NT2/D1 (cell line): Measurements from ENCODE around the gene PIGU.

Experiments used
- SUZ12 ChIP-seq: IDR thresholded peaks from 2 replicates; pipeline ENCODE4 v1.6.1; 2011; ENCODE audit not compliant: insufficient read length, insufficient read depth; ENCODE audit errors: extremely low read depth
- YY1 ChIP-seq: IDR thresholded peaks from 2 replicates; pipeline ENCODE4 v1.6.1; 2011; ENCODE audit not compliant: insufficient read length, insufficient read depth

DNA sequence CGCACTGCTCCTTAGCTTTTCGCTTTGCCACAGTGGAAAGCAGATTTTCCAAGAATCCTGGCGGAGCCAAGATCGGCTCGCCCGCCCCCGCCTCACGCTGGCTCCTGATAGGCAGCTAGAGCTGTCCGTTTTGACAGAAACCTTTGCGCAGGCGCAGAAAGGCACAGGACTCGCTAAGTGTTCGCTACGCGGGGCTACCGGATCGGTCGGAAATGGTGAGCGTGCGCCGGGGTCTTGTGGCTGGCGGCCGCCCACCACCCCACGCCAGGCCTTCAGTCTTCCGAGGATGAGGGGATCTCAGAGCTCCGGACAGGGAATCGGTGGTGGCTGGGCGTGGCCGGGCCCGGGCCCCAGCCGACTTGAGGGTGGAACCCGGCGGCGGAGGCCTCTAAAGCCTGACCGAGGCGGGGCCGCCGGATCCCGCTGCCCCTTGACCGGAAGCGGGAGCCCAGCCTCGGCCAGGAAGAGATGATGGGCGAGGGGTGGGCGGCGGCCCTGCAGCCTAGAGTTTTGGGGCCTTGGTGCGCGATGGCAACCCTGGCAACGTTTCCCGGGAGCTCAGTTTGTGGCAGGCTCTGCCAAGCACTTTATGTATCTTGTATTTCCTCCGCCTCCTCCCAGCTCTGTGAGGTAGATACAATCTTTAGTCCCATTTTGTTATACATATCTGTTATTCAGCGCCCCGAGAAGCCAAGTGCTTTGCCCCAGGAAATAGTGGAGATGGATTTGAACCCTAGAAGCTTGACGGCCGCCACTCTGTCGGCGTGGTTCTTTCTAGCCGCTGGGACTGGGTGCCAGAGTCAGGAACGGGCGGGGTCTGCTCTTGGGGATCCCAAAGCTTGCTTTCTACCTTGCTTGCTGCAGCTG, 160.4 kb downstream of the PIGU start, which contains the start of gene DYNLRB1:
- TF ChIP-seq YY1 (no peak), SUZ12 (no peak)
